WTC11 (cell line): Measurements from ENCODE around the gene HSD17B8. TPM values are rescaled to one million over a fixed set of nuclear protein-coding genes. Genes with fewer than 3 reads are reported as not detected.

ENCODE experiments used
- ATAC-seq: fragments of 200-7000 bp; cut with Tn5 transposase; 2 replicates; pipeline ENCODE4 v1.10.0; 2021; ENCODE audit warnings: mild to moderate bottlenecking, moderate library complexity
- CTCF ChIA-PET: fragments of 300-600 bp; sonication (Branson Sonifier 250); formaldehyde crosslinking; loops from one replicate; lab custom pipeline; 2021; ENCODE audit warnings: antibody characterized with exemption; lab: Charles Lee
- POLR2A ChIA-PET: fragments of 350-600 bp; sonication (Branson Sonifier 250); formaldehyde crosslinking; loops from one replicate; lab custom pipeline; 2021; ENCODE audit warnings: antibody characterized with exemption; lab: Charles Lee
- DNase-seq: peaks from one replicate; pipeline ENCODE4 v3.0.0; 2021; ENCODE audit warnings: low spot score
- H3K27ac Mint-ChIP-seq: 2 replicates; pipeline ENCODE4 v1.8.0; 2021; ENCODE audit warnings: mixed read lengths
- H3K27me3 Mint-ChIP-seq: 2 replicates; pipeline ENCODE4 v1.8.0; 2021; ENCODE audit warnings: low read depth, mild to moderate bottlenecking, moderate library complexity, mixed read lengths
- H3K36me3 Mint-ChIP-seq: 2 replicates; pipeline ENCODE4 v1.8.0; 2021; ENCODE audit warnings: mixed read lengths
- H3K4me1 Mint-ChIP-seq: 2 replicates; pipeline ENCODE4 v1.8.0; 2022; ENCODE audit warnings: mixed read lengths
- H3K4me3 Mint-ChIP-seq: 2 replicates; pipeline ENCODE4 v1.8.0; 2021; ENCODE audit warnings: mild to moderate bottlenecking, moderate library complexity, mixed read lengths
- H3K9me3 Mint-ChIP-seq: 2 replicates; pipeline ENCODE4 v1.8.0; 2021; ENCODE audit warnings: mixed read lengths
- CBFB ChIP-seq: sonication (generic); formaldehyde crosslinking; IDR thresholded peaks from 2 replicates; pipeline ENCODE4 v1.8.1; 2022; ENCODE audit warnings: mild to moderate bottlenecking, low read depth, missing genetic modification reagents
- CDX4 ChIP-seq: fragments of 250-450 bp; sonication (Bioruptor Pico); IDR thresholded peaks from 2 replicates; pipeline ENCODE4 v1.9.0; 2021; ENCODE audit warnings: moderate library complexity, mild to moderate bottlenecking, inconsistent platforms, borderline replicate concordance
- E2F4 ChIP-seq: sonication (generic); formaldehyde crosslinking; IDR thresholded peaks from 2 replicates; pipeline ENCODE4 v1.8.1; 2022; ENCODE audit warnings: low read depth, mild to moderate bottlenecking, moderate library complexity, missing genetic modification reagents, borderline replicate concordance
- FOXJ3 ChIP-seq: sonication (generic); formaldehyde crosslinking; IDR thresholded peaks from 2 replicates; pipeline ENCODE4 v1.9.0; 2021; ENCODE audit warnings: missing genetic modification reagents, mild to moderate bottlenecking, borderline replicate concordance
- GRHL2 ChIP-seq: fragments of 250-450 bp; sonication (Bioruptor Pico); IDR thresholded peaks from 2 replicates; pipeline ENCODE4 v1.8.0; 2022; ENCODE audit warnings: mild to moderate bottlenecking, moderate library complexity; ENCODE audit not compliant: insufficient replicate concordance, severe bottlenecking
- HMGXB4 ChIP-seq: sonication (generic); formaldehyde crosslinking; IDR thresholded peaks from 2 replicates; pipeline ENCODE4 v1.8.1; 2023; ENCODE audit warnings: mild to moderate bottlenecking, moderate library complexity, missing genetic modification reagents
- NFE2L1 ChIP-seq: sonication (generic); formaldehyde crosslinking; IDR thresholded peaks from 2 replicates; pipeline ENCODE4 v1.8.1; 2023; ENCODE audit warnings: missing genetic modification reagents
- NFYB ChIP-seq: sonication (generic); formaldehyde crosslinking; conservative IDR thresholded peaks from 2 replicates; pipeline ENCODE4 v1.8.0; 2022; ENCODE audit warnings: low read depth, missing genetic modification reagents
- RORB ChIP-seq: fragments of 250-450 bp; sonication (Bioruptor Pico); IDR thresholded peaks from 2 replicates; pipeline ENCODE4 v1.9.0; 2021; ENCODE audit warnings: mild to moderate bottlenecking
- USF2 ChIP-seq: sonication (generic); formaldehyde crosslinking; IDR thresholded peaks from 2 replicates; pipeline ENCODE4 v1.8.1; 2023; ENCODE audit warnings: mild to moderate bottlenecking, missing genetic modification reagents, moderate library complexity
- total RNA-seq: library from RNA; stranded (reverse); gene quantifications from 3 replicates; pipeline ENCODE4 v1.2.3, GENCODE V29; 2021
- TF ChIP-seq, protein P1 (sequence below): sonication (generic); formaldehyde crosslinking; conservative IDR thresholded peaks from 2 replicates; pipeline ENCODE4 v1.8.1; 2023; ENCODE audit warnings: mild to moderate bottlenecking, low read depth, missing genetic modification reagents, moderate library complexity

The HSD17B8 gene
- total RNA-seq, 1 experiment from 2014 or later: 8.1 TPM

- Mint-ChIP-seq H3K27me3 (peaks cover 28% of the 10 kb centered on the region), H3K9me3 (no peaks in the 10 kb centered on the region), H3K27ac (no peak overlapping the region; the same call in 1 of the 2 replicates), H3K4me3 (peak overlapping the region; percentile 51), H3K36me3 (peaks cover 27% of the 10 kb centered on the region), H3K4me1 (peaks cover 51% of the 10 kb centered on the region)
- DNase-seq (no peak), ATAC-seq (no peak)
- CTCF ChIA-PET: interaction anchor here (0.6 to 2.4 kb wide), 5 partner anchors 9 to 83 kb away, joined by 3 to 31 read pairs (median 5); no protein-coding TSS in a partner anchor
- TF ChIP-seq E2F4 (no peak), NFYB (no peak), GRHL2 (CRISPR knock-in tag) (no peak), FOXJ3 (CRISPR knock-in tag) (no peak), RORB (CRISPR knock-in tag) (no peak), NFE2L1 (CRISPR knock-in tag) (no peak), CBFB (CRISPR knock-in tag) (no peak), USF2 (CRISPR knock-in tag) (no peak)
- TF ChIP-seq, protein P1, sequence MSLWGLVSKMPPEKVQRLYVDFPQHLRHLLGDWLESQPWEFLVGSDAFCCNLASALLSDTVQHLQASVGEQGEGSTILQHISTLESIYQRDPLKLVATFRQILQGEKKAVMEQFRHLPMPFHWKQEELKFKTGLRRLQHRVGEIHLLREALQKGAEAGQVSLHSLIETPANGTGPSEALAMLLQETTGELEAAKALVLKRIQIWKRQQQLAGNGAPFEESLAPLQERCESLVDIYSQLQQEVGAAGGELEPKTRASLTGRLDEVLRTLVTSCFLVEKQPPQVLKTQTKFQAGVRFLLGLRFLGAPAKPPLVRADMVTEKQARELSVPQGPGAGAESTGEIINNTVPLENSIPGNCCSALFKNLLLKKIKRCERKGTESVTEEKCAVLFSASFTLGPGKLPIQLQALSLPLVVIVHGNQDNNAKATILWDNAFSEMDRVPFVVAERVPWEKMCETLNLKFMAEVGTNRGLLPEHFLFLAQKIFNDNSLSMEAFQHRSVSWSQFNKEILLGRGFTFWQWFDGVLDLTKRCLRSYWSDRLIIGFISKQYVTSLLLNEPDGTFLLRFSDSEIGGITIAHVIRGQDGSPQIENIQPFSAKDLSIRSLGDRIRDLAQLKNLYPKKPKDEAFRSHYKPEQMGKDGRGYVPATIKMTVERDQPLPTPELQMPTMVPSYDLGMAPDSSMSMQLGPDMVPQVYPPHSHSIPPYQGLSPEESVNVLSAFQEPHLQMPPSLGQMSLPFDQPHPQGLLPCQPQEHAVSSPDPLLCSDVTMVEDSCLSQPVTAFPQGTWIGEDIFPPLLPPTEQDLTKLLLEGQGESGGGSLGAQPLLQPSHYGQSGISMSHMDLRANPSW (CRISPR knock-in tag): no peak
- POLR2A ChIA-PET: interaction anchor here (1.0 to 2.0 kb wide), 2 partner anchors 39 to 232 kb away, joined by 4 to 8 read pairs; no protein-coding TSS in a partner anchor
These were observed 365 bp upstream of the HSD17B8 start for GRCh38 chr6:33204165-33204414.

DNA sequence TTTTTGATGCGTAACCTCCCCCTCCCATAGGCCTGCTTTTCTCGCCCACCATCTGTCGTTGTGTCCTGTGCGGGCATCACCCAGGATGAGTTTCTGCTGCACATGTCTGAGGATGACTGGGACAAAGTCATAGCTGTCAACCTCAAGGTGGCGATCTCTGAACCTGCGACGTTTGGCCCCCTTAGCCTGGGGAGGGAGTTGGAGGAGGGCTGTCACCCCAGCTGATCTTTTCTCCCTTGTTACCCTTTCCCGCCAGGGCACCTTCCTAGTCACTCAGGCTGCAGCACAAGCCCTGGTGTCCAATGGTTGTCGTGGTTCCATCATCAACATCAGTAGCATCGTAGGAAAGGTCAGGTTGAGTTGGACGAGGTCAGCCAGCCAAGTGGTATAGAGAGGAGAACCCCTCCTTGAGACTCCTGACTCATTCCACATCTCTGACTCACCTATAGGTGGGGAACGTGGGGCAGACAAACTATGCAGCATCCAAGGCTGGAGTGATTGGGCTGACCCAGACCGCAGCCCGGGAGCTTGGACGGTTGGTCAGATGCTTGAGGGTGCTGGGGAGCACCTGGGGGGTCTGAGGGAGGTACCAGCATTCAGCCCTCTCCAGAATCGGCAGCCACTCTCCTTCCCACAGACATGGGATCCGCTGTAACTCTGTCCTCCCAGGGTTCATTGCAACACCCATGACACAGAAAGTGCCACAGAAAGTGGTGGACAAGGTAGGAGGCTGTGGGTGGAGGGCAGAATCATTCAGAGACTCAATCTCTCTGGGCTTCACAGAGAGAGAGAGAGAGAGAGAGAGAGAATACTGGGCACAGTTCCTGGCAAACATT lies 954 bp downstream of the HSD17B8 start:
- DNase-seq (no peak), ATAC-seq (peak; percentile 2; the same call in 1 of the 2 replicates)
- Mint-ChIP-seq H3K9me3 (no peaks in the 10 kb centered on the region), H3K4me1 (peaks cover 50% of the 10 kb centered on the region), H3K27ac (no peak overlapping the region), H3K36me3 (peaks cover 36% of the 10 kb centered on the region), H3K4me3 (peak overlapping the region; percentile 88), H3K27me3 (peaks cover 28% of the 10 kb centered on the region)
- TF ChIP-seq HMGXB4 (CRISPR knock-in tag): 0 out of 2 replicates have a peak, but pooled peaks have one; percentile 4
- TF ChIP-seq CDX4 (CRISPR knock-in tag): no peak
- POLR2A ChIA-PET: interaction anchor here (2.0 kb wide), 1 partner anchor 233 kb away, joined by 8 read pairs; no protein-coding TSS in a partner anchor
- CTCF ChIA-PET: interaction anchor here (0.6 to 2.4 kb wide), 8 partner anchors 12 to 136 kb away, joined by 3 to 31 read pairs (median 4); partner anchors contain the start of genes B3GALT4 and COL11A2
